Measurements from ENCODE around the gene GPC1. TPM values are rescaled to one million over a fixed set of nuclear protein-coding genes. Genes with fewer than 3 reads are reported as not detected.
A peak's percentile ranks its signal among the peaks of the same experiment; 100 is the strongest.

The GPC1 gene
- total RNA-seq, 3 donors from 2014 or later, result 13.8 to 56.3 (median 21.0) TPM

GRCh38 chr2:240388471-240389301 lies 46.8 kb upstream of the GPC1 start:
- intact Hi-C loops (cut with DNase I; ENCODE audit: low total_unique reads), result no loop called here
- Histone ChIP-seq H3K9me3 (no peaks in the 10 kb centered on the region), H3K36me3 (no peaks in the 10 kb centered on the region), H3K4me1 (no peaks in the 10 kb centered on the region), H3K4me3 (no peak overlapping the region), H3K27ac (no peak overlapping the region), H3K27me3 (no peaks in the 10 kb centered on the region)
- TF ChIP-seq POLR2A (IDR thresholded peaks at IDR 0.05) (no peak), POLR2AphosphoS5 (IDR thresholded peaks at IDR 0.05) (no peak)
- TF ChIP-seq, protein P1, sequence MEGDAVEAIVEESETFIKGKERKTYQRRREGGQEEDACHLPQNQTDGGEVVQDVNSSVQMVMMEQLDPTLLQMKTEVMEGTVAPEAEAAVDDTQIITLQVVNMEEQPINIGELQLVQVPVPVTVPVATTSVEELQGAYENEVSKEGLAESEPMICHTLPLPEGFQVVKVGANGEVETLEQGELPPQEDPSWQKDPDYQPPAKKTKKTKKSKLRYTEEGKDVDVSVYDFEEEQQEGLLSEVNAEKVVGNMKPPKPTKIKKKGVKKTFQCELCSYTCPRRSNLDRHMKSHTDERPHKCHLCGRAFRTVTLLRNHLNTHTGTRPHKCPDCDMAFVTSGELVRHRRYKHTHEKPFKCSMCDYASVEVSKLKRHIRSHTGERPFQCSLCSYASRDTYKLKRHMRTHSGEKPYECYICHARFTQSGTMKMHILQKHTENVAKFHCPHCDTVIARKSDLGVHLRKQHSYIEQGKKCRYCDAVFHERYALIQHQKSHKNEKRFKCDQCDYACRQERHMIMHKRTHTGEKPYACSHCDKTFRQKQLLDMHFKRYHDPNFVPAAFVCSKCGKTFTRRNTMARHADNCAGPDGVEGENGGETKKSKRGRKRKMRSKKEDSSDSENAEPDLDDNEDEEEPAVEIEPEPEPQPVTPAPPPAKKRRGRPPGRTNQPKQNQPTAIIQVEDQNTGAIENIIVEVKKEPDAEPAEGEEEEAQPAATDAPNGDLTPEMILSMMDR (IDR thresholded peaks at IDR 0.05), result no peak
- no peak for DNase-seq (ENCODE audit: low spot score in 2 of 2)

- no peaks in the 10 kb centered on the region for H3K4me1 ChIP-seq
- H3K27me3 ChIP-seq, result no peaks in the 10 kb centered on the region
- DNase-seq (ENCODE audit: low spot score in 2 of 2), result no peak
- intact Hi-C loops (cut with DNase I; ENCODE audit: low total_unique reads), result no loop called here
- H3K36me3 ChIP-seq, result no peaks in the 10 kb centered on the region
- no peak overlapping the region for H3K27ac ChIP-seq
- TF ChIP-seq POLR2AphosphoS5 (IDR thresholded peaks at IDR 0.05) (no peak), POLR2A (IDR thresholded peaks at IDR 0.05) (no peak)
- TF ChIP-seq, protein P1 (IDR thresholded peaks at IDR 0.05), result no peak
- no peak overlapping the region for H3K4me3 ChIP-seq
- no peaks in the 10 kb centered on the region for H3K9me3 ChIP-seq
These were observed 46.1 kb upstream of the GPC1 start for GRCh38 chr2:240389302-240389805.

DNA sequence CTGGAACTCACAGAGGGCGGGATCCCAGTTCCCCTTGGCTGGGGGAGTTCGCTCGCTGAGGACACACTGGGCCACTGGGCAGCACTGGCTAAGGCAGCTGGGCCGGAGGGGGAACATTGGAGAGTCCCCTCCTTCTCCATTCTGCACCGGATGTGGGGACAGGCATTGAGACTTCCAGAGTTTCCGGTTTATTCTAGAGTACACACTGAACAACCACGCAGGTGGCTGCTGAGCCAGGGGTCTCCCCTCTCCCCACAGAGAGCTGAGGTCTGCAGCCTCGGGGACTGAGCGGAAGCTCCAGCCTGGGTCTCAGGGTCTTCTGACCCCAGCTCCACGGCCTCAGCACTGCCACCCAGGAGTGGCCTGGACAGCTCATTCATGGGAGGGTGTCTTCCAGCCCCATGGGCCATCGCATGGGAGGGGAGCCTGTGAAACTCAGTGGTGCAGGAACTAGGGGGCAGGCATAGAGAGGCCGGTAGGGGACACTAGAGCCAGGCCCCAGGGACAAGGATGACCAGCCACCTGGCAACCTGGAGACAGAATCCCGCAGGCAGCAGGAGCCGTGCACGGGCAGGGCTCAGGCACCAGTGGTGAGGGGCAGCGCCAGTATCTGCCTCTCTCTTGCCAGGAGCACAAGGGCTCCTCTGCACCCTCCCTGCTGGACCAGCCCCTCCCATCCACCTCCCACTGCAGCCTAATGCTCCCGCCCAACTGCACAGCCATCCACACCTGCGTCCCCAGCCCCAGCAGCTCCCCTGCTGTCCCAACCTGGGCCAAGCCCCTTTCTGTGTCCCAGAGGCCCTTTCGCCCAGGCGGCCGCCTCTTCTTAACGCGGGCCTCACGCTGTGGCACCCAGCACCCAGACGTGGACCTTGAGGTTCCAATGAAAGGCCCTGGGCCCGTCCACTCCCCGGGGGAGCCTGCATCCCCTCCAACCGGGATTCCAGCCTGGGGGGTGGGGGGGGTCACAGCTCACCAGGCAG lies 45.1 kb upstream of the GPC1 start:
- Histone ChIP-seq H3K27ac (no peak overlapping the region), H3K9me3 (no peaks in the 10 kb centered on the region), H3K4me3 (no peak overlapping the region), H3K36me3 (no peaks in the 10 kb centered on the region), H3K4me1 (no peaks in the 10 kb centered on the region), H3K27me3 (no peaks in the 10 kb centered on the region)
- intact Hi-C loops (cut with DNase I; ENCODE audit: low total_unique reads), result no loop called here
- no peak for DNase-seq (ENCODE audit: low spot score in 2 of 2)
- TF ChIP-seq POLR2AphosphoS5 (IDR thresholded peaks at IDR 0.05), result no peak
- TF ChIP-seq, protein P1 (IDR thresholded peaks at IDR 0.05), result no peak
- TF ChIP-seq POLR2A (IDR thresholded peaks at IDR 0.05), result no peak

DNA sequence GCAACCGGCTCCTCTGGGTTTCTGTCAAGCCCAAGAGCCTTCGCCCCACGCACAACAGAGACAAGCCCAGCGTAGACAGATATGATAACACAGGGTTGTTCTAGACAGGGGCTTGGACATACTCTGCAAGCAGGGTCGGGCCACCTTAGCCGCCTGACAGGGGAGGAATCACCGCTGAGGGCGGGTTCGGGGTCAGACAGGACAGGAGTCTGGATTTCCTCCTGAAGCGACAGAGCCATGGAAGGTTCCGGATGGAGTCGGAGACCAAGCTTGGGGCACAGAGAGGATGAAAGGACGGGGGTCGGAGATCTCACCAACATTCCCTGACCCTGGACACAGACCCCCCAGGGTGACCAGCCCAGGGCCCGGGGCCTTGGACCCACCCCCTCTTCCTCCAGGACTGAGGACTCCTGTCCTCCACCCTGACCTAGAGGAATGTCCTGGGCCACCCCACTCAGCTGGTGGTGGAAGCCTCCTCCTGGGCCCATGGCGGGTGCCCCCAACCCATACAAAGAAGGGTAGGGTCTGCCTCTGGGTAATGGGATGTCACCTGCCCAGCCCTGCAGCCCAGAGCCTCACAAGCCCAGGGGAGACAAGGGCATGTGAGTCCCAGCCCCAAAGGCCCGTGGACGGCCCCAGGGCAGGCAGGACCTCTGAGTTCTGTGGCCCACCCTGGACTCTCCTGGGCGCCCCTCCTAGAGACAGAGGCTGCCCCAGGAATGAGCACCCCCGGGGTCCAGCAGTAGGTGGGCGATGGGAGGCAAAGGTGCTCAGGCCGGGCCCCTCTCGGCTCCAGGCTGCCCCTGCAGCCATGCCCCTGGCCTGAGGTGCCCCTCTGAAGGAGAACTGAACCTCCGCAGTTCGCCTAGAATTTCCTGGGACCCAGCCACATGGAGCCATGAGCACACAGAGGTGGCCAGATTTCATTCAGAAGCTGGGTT lies 44.1 kb upstream of the GPC1 start:
- intact Hi-C loops (cut with DNase I; ENCODE audit: low total_unique reads), result no loop called here
- Histone ChIP-seq H3K36me3 (no peaks in the 10 kb centered on the region), H3K27ac (no peak overlapping the region), H3K4me3 (no peak overlapping the region), H3K4me1 (no peaks in the 10 kb centered on the region), H3K27me3 (no peaks in the 10 kb centered on the region), H3K9me3 (no peaks in the 10 kb centered on the region)
- peak in 1 of 2 donors; percentile 48 for DNase-seq (ENCODE audit: low spot score in 2 of 2)
- TF ChIP-seq POLR2AphosphoS5 (IDR thresholded peaks at IDR 0.05) (no peak), POLR2A (IDR thresholded peaks at IDR 0.05) (no peak)
